UCSD-AML1 (cell line): ENCODE measurements around the gene LINGO1.

Experiments
- DNase-seq: peaks from one replicate; lab custom pipeline; 2025; ENCODE audit not compliant: unreplicated experiment; lab: John Stamatoyannopoulos, UW

Gene LINGO1

DNA sequence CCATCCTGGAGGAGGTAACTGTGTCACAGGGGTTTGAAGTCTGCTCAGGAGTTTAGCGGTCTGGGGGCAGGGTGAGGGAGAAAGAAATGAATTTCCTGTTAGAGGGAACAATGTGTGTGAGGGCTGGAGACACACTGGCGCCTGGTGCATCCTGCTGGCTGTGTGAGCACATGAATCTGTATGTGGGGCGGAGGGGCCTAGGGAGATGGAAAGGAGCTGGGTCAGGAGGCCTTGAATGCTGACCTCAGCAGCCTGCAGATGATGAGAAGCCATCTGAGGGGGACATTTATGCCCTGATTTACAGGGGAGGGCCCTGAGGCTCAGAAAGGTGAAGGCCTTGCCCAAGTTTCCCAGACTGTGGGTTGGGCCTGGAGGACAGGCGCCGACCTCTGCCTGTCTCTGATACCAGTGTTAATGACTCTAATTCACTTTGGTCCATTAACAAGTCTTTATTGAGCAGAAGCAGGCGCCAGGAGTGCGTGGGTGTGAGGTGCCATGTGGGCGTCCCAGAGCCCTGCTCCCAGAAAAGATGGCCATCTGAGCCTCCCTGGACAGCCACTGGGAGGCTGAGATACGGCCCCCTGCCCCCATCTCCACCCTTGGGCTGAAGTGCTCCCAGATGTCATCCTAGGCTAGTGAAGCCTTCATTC is 34.8 kb downstream of the LINGO1 start:
- DNase-seq, result peak; percentile 63

DNA sequence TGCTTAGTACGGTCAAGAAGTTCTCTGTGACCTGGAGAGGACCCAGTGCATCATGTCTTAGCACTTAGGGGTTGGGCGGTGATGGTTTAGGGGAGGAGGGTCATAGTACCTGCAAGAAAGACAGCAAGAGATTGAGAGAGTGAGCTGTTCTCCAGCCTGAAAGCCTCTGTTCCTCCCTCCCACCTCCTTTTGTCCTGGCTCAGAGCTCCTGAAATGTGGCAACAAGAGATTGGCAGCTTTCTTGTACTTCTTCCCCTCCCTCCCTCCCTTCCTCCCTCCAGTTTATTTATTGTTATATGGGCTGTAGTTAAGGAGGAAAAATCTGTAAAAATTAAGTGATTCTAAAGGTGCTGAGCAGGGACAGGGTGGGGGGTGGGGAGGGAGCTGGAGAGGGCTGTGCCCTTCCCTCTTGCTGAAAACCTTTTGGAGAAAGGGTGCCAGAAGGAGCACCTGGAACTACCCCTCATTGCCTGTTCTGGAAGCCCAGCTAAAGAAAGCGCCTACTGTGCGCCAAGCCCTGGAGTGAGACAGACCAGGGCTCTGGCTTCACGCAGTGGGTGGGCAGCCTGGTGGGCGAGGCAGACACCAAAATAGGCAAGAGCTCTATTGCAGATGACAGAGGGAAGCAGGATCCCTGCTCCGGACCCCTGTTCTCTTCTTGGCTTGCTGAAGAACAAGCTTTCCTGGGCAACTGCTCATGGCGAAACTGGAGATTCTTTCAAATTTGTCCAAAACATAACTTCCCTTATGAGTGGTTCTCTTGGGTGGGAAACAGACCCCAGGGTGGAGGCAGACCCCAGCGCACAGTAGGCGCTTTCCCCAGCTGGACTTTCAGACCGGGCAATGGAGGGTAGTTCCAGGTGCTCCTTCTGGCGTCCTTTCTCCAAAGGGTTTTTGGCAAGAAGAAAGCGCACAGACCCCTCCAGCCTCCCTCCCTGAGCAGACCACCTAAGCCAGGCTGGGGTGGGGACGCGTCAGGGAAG is 35.6 kb downstream of the LINGO1 start:
- no peak for DNase-seq

DNA sequence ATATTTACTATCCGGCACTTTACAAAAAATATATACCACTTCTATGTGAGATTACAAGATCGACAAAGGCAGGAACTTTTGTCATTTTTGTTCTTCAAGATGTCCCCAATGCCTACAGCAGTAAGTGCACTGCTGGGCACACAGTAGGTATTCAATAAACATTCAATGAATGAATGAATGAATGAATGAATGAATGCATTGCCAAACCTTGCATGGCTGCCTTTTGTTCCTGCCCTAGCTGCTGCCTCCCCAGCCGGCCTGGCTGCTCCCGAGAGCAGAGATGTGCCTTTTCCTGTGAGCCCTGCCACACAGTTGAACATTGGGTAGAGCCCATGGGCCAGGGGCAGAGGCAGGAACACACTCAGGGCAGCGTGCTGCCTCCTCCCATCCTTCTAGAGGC is 37.5 kb downstream of the LINGO1 start:
- no peak for DNase-seq

DNA sequence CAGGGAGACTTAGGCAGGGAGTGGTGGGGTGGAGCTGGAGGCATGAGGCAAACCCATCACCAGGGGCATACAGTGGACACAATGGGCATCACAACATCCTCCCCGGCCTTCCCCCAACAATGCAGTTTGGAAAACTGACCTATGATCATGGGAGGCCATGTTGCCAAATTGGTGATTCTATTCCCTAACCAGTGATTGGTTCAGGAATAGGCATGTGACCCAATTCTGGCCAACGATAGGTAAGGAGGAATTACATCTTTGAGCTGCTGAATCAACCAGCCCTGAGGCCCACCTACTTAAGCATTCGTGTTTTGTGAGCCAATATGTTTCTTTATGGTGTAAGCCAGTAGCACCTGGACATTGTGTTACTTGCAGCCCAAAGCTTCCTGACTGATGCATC is 40.0 kb downstream of the LINGO1 start:
- no peak for DNase-seq

DNA sequence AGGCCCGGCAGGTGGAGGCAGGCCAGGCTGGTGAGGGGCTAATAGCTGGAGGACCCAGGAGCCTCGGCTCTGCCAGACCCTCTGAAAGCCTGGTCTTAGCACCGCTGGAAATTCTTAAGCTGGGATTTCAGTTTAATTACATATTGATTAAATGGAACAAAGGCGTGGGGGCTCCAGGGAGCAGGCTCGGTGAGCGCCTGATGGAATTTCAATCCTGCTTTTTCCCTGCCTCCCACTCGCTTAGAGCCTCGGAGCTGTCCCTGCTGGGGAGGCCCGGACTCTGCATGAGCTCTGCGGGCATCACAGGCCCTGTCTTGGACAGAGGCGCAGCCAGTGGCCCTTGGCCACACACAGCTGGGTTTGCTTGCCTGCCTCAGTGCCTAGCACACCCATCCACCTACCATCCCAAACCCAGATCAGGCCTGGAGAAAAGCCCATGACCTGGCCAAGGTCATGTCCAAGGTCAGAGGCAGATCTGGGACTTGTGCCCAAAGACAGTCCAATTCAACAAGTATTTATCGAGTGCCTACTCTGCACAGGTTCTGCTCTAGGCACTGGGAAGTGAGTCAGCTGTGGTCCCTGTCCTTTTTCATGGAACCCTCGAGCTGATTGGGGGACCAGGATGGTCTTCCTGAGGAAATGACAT is 40.6 kb downstream of the LINGO1 start:
- DNase-seq, result no peak

DNA sequence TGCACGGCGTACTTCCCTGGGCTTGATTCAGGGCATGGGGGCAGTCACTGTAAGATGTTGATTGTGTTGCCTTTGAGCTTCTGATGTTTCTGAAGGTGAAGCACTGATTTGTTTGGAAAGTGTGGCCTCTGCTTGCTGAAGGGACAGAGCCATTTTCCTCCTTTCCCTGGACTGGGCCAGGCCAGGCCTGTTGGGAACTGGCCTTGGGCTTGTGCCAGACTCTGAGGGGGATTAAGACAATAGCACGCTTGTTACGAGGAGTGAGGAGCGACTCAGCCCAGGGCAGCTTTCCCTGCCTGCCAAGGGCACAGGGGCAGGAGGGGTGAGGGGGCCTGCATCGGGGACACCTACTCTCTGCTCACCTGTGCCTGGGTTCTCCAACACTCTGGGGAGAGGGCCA is 42.9 kb downstream of the LINGO1 start:
- DNase-seq, result no peak

DNA sequence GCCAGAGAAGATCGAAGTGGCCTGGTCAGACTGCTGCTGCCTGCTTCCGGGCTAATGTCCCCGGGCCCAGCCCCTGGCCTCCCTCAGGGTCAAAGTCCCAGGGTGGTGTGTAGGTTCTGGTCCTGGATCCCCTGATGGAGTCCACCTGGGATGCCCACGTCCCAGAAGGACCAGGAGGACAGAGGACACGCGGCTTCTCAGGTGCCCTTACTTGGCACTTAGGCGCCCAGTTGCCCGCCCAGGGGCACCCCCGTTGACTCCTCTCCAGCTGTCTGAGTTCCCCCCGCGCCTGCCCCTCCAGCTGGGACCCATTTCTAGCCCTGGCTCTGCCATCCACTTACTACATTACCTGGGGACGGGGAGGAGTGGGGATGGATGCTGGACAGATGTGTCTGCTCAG is 44.6 kb downstream of the LINGO1 start:
- no peak for DNase-seq

DNA sequence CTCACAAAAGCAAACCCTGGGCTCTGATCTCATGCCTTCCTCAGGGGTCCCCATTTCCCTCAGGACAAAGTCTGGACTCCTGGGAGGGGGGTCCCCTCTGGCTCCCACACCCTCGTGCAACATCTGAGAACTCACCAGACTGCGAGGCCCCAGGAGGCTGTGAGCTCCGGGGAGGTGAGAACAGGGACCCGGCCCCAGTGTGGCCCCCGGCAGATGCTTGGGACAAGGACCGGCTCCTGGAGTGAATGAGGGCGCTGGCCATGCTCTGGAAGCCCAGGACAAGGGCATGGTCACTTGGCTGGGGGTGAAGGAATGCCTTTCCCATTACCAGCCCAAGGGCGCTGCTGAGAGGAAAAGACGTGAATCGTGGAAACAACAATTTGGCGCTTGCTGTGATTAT is 48.0 kb downstream of the LINGO1 start:
- no peak for DNase-seq

DNA sequence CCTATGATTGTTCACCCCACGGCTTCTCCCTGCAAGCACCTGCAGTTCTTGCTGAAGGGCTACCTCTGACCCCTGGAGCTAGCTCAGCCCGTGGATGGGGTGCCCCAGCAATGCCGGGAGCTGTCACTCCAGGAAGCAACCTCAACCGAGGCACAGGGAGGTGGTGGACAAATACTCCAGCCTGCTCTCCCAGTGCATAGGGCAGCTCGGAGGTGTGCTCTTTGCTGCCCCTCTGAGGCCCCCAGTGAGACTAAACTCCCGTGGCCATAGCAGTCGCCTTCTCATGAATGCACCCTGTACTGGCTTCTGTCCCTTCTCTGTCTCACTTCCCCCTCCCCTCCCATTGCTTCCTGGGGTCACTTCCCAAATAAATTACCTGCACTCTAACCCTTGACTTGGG is 48.5 kb downstream of the LINGO1 start:
- DNase-seq, result peak; percentile 44

DNA sequence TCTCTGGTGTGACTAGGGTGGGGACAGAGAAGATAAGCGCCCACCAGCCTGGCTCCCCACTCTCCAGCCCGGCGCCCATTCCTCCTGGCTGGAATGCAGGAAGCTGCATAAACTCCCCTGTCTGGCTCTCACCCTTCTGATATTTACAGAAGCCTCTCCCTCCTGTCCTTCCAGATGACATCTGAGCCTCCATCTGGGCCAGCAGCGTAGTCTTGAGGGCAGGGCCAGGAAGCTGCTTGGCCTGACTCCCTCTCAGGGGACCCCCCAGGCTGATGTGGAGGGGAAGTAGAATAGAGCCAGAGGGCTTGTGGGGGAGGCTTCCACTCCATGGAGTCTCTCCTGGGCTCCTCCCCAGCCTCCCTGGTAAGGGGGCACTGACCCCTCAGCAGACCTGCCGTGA is 49.9 kb downstream of the LINGO1 start:
- no peak for DNase-seq

DNA sequence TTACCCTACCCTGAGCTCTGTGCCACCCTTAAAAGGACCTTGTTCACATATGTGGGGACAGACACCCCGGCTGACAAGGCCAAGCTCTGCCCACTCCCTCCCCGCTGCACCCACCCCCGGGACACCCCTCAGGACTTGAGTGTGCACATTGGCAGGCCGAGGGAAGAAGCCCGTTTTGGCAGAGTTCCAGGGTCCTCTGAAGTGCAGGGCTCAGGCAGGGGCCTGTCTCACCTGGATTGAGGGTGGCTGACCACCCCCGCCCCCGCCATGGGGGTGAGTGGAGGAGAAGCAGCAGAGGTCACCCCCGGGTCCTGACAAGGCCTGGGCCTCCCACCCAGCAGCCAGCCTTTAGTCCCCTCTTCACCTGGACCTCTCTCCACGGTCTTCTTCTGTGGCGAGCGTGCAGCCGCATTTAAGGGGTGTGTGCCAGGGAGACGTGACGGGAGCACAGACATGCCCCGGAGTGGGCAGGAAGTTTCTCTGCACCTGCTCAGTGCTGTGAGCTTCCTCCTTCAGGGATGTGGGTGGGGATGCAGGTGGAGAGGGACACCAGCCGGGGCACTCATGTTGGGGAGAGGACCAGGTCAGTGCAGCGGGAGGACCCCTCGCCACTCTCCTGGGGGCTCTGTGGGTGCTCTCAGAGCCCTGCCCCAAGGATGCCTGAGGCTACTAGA is 50.7 kb downstream of the LINGO1 start:
- DNase-seq, result no peak

DNA sequence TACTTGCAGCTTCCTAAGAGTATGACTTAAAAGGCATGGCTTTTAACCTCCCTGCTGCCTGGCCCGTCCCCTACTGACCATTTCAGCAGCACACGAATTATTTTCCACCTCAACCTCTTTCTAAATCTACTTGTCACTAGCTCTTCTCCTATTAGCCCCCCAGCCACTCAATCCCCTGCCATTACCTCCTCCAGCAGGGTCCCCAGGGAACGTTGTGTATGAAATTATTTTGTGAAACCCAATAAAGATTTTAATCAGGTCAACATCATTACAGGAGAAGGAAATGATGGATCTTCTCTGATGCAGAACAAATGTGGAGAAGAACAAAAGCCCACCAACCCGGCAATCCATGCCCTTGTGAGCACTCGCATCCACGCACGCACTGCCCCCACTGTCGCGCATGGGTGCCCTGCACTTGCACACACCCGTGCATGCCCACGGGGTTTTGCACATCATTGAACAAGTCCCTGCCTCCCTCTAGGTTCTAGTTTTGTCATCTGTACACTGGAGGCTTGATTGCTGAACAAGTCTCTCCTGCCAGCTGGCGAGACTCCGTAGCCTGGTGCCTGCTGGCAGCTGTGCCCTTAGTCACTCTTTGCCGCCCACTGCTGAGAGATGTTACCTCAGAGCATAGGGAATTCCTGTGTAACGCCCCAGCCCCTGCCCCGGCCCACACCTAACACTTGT is 51.6 kb downstream of the LINGO1 start:
- no peak for DNase-seq

DNA sequence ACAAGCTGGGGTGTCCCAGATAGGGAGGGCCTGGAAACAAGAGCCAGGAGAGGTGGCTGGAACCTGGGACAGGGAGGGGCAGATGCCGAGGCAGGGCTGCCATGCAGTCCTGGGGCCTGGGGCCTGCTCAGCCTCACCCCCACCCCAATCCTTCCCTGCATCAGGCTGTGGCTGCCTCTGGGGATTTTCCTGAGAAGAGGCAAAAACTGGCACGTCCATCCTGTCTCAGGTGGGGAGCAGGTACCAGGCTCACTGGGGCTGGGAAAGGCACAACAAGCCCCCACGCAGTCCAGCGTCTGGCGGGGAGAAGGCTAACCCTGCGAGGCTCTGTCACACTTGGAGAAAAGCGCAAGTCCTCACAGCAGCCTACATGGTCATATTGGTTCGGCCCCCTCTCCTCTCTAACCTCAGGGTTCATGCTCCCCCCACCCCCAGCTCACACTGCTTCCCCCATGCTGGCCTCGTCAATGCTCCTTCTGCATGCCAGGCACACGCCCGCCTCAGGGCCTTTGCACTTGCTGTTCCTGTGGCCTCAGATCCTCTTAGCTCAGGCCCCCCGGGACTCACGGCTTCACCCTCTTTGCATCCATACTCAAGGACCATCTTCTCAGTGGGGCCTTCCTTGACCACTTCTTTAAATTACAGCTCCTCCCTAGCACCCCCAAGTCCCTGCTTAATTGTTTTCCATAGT is 53.1 kb downstream of the LINGO1 start:
- no peak for DNase-seq

DNA sequence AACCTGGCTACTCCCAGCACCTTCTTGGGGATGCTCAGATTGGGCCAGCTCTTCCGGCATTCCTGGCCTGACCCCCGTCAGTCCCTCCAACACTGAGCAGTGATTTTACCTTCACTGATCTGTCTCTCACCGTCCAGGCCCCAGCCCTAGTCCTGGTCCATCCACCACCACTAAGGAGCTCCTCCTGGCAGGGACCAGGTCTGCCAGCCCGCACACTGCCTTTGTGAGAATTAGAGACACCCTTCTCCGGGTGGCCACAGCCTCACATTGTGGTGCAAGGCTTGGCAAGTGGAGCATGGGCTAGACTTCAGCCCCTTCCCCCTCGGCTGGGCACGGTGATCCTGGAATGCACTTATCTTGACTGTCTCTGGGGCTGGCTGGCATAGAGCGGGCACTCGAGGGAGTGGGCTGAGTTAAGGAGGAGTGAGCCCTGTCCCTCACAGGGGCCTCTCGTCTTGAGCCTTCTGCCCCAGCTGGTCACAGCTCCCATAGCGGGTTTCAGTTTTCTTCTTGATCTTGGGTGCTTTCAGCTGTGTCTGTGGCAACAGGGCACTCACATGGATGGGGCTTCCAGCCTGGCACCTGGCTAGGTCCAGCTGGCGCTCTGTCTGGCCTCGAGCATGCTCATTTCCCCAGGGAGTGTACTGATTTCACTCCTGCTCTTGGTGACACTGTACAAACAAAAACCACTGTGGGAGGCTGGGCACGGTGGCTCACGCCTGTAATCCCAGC is 53.9 kb downstream of the LINGO1 start:
- DNase-seq, result no peak

DNA sequence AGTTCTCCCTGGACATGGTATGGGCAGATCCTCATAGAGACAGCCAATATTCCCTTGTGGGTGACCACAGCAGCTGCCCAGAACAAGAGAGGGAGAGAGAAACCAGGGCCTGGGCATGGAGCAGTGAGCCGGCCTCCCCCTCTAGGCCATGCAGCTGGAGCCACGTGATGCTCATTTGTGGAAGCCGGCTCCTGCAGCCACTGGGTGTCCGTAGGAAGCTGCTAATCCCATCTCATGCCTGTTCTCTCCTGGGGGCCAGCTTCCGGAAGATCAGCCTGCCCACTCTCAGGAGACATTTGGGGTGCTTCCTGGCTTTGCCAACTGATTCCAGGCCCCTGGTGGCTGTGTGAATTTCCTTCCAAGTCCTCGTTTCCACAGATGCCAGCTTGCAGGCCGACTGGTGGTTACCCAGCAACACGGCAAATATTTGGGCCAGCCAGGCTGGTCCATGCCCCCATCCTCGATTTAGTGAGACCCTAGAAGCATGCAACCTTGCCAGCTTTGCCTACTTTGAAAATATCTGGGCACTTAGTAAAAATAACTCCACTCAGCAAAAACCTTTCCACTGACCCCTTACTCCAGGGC is 55.3 kb downstream of the LINGO1 start:
- DNase-seq, result no peak

DNA sequence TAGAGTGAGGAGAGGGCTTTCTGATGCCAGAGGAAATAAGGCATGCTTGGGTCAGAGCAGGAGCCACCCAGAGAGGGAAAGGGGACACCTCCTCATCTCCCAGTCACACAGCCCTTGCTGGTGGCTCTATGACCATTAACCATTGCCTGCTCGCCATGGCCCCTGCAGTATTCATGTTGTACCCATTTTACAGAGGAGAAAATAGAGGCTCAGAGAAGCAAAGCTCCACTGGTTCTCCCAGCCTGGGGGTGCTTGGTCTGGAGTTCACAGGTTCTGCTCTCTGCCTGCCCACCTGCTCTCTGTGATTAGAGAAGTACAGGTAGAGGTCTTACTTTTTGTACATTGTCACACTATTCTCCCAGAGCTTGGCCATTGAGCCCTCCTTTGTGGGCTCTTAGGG is 56.2 kb downstream of the LINGO1 start:
- DNase-seq, result no peak

DNA sequence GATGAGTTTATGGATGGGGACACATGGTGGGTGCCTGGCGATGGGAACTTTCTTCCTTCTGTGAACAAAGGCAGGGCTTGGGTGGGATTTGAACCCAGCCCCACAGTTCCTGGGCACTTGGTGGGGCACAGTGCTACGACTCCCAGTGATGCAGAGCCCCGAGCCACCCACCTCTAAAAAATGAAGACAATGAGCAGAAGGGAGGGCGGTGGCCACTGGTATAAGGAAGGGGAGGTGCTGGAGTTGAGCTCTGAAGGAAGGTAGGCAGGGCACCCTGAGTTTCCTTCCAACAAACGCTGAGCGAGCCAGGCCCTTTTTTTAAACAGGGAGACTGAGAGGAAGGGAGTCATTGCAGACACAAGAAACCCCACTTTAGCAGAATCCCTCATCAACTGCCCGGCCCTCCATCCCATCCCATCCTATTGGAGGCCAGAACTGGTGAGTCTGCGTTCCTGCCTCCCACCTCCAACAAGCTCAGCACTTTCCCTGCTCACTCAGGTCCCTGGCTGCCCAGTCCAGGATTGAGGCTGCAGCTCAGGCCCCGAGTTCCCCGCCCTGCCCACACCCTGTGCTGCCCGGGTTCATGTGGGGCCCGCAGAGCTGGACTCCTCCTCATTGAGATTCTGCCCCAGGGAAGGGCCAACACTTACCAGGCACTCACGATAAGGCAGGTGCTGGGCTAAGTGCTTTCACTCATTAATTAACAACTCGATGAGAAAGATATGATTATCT is 57.3 kb downstream of the LINGO1 start:
- no peak for DNase-seq

DNA sequence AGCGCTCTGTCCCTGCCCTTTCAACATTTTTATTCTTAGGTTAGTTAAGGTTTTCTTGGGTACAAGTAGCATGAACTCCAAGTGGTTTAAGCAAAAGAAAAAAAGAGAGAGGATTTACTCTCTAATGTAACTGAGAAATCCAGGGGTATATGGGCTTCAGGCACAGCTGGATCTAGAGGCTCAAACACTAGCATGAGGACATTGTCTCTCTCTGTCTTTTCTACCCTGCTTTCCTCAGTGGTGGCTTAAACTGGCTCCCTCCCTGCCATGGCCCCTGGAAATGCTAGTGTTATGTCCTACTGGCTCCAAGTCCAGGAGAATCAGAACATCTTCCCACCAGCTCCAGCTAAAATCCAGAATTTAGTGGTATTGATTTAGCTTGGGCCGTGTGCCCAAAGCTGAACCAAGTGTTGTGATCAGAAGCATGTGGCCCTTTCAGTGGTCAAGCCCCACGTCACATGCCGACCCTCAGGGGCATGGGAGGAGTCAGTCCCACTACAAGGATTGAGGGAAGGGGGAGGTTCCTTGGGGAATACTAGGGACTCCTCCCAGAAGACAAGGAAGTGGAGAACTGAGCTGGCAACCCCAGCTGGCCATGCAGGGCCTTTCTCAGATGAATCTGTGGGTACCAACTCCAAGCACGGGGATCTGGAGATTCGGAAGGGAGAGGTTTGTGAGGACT is 58.0 kb downstream of the LINGO1 start:
- DNase-seq, result no peak
